ENCODE data around the gene PRDX3.

PRDX3 gene

DNA sequence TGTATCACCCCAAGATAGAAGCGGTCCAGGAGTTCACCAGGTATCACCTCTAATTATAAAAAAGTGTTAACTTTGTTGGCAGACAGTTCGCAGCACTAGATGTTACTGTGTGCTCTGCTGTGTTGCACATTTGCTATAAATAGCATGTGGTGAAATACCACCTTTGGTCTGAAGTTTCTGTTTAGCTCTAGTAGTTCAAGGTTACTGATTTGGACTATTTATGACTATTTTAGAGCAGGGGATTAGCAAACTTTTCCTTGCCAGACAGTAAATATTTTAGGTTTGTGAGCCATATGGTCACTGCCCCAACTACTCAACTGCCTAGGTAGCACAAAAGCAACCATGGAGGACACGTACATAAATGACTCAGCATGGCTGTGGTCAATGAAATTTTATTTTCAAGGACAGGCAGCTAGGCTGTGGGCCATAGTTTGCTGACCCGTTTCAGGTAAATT lies 58.2 kb downstream of the PRDX3 start:
- no peak overlapping the region for H3K4me3 ChIP-seq (ENCODE audit: low read depth, low read length)
- DNase-seq (ENCODE audit: low read depth): peak; percentile 73
- TF ChIP-seq MYC (IDR thresholded peaks at IDR 0.05; ENCODE audit: low read depth, low read length) (0 out of 2 replicates have a peak, but pooled peaks have one; percentile 13), POLR2A (IDR thresholded peaks at IDR 0.05; ENCODE audit: extremely low read depth, insufficient read length) (no peak)
- TF ChIP-seq, protein P1, sequence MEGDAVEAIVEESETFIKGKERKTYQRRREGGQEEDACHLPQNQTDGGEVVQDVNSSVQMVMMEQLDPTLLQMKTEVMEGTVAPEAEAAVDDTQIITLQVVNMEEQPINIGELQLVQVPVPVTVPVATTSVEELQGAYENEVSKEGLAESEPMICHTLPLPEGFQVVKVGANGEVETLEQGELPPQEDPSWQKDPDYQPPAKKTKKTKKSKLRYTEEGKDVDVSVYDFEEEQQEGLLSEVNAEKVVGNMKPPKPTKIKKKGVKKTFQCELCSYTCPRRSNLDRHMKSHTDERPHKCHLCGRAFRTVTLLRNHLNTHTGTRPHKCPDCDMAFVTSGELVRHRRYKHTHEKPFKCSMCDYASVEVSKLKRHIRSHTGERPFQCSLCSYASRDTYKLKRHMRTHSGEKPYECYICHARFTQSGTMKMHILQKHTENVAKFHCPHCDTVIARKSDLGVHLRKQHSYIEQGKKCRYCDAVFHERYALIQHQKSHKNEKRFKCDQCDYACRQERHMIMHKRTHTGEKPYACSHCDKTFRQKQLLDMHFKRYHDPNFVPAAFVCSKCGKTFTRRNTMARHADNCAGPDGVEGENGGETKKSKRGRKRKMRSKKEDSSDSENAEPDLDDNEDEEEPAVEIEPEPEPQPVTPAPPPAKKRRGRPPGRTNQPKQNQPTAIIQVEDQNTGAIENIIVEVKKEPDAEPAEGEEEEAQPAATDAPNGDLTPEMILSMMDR (IDR thresholded peaks at IDR 0.05; ENCODE audit: low read depth, low read length): no peak
- TF ChIP-seq, protein P2, sequence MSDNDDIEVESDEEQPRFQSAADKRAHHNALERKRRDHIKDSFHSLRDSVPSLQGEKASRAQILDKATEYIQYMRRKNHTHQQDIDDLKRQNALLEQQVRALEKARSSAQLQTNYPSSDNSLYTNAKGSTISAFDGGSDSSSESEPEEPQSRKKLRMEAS (IDR thresholded peaks at IDR 0.05; ENCODE audit: low read depth, low read length): no peak

- no peak for DNase-seq (ENCODE audit: low read depth)
- TF ChIP-seq POLR2A (IDR thresholded peaks at IDR 0.05; ENCODE audit: extremely low read depth, insufficient read length) (no peak), MYC (IDR thresholded peaks at IDR 0.05; ENCODE audit: low read depth, low read length) (no peak)
- TF ChIP-seq, protein P2 (IDR thresholded peaks at IDR 0.05; ENCODE audit: low read depth, low read length): no peak
- TF ChIP-seq, protein P1 (IDR thresholded peaks at IDR 0.05; ENCODE audit: low read depth, low read length): no peak
- H3K4me3 ChIP-seq (ENCODE audit: low read depth, low read length): no peak overlapping the region
Observed at GRCh38 chr10:119119400-119119799, 59.2 kb downstream of the PRDX3 start.

DNA sequence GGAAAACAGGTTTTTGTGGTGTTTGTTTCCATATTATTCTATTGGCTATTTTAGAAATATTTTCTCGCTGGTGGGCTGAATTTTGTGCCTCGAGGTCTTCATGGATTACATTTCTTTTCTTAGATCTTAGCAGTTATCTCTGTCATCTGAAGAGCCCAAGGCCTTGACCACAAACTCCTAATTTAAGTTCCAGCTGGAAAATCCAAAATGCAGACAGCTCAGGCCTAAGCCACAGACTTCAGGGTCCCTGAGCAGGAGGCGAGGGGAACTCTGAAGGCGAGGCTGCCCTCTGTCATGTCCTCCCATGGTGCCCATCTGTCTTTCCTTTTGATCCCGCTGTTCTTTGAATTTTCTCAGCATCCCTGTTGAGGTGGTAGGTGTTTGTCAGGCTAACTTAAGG lies 60.4 kb downstream of the PRDX3 start:
- no peak overlapping the region for H3K4me3 ChIP-seq (ENCODE audit: low read depth, low read length)
- TF ChIP-seq, protein P2 (IDR thresholded peaks at IDR 0.05; ENCODE audit: low read depth, low read length): no peak
- TF ChIP-seq MYC (IDR thresholded peaks at IDR 0.05; ENCODE audit: low read depth, low read length) (no peak), POLR2A (IDR thresholded peaks at IDR 0.05; ENCODE audit: extremely low read depth, insufficient read length) (no peak)
- TF ChIP-seq, protein P1 (IDR thresholded peaks at IDR 0.05; ENCODE audit: low read depth, low read length): no peak
- DNase-seq (ENCODE audit: low read depth): no peak
